Activated CD8-positive, alpha-beta memory T cell treated with anti-CD3 and anti-CD28 coated beads for 36 hours (primary cell): Measurements from ENCODE around the gene BLVRB. TPM values are rescaled to one million over a fixed set of nuclear protein-coding genes. Genes with fewer than 3 reads are reported as not detected.

Experiments used
- CTCF ChIA-PET: fragments of 350-600 bp; sonication (Branson Sonifier 250); formaldehyde crosslinking; loops from one replicate; lab custom pipeline; 2021; ENCODE audit warnings: antibody characterized with exemption; lab: Charles Lee
- POLR2A ChIA-PET: fragments of 350-600 bp; sonication (Branson Sonifier 250); formaldehyde crosslinking; loops from one replicate; lab custom pipeline; 2021; ENCODE audit warnings: antibody characterized with exemption; lab: Charles Lee
- total RNA-seq, 2 experiments: library from RNA; stranded (reverse); gene quantifications; one replicate each; pipeline ENCODE4 v1.2.3, GENCODE V29; 2021

BLVRB gene
- total RNA-seq, 2 experiments from 2014 or later: 16.8 to 18.8 TPM

DNA sequence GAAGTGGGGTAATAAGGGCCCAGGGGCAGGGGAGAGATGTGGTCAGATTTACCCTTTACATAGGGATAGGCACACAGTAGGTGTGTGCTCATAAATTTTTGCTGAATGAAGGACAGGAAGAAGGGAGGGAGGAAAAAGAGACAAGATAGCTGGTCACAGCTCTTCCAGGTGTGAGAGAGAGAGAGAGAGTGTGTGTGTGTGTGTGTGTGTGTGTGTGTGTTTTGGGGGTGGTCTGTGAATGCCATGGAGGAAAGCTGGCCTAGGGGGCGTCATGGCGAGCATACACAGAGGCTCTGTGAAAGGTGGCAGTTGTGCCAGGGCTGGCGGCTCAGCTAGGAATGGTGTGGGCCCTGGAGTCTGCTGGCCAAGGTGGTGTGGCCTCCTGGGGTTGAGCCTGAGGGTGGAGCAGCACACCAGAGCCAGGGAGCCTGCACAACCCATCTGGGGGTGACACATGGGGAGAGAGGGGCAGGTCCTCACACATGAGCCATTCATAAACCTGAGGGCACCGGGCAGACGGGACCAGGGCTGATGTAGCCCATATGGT lies 46.4 kb downstream of the BLVRB start:
- ChIA-PET CTCF (interaction anchor here (1.3 to 3.6 kb wide), 4 partner anchors 8 to 45 kb away, joined by 3 to 27 read pairs (median 18); partner anchors contain the start of genes BLVRB and SERTAD3), POLR2A (no interaction called here)

DNA sequence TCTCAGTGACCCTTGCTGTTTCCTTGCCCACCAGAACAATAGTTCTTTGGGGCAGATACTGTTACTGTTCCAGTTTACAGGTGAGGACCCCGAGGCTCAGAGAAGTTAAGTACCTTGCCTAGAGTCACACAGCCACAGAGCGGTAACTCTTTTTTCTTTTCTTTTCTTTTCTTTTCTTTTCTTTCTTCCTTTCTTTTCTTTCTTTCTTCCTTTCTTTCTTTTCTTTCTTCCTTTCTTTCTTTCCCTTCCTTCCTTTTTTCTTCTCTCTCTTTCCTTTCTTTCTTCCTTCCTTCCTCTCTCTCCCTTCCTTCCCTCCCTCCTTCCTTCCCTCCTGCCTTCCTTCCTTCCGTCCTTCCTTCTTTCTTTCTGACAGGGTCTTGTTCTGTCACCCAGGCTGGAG lies 47.5 kb downstream of the BLVRB start:
- CTCF ChIA-PET: interaction anchor here (1.3 kb wide), 2 partner anchors 14 to 15 kb away, joined by 3 read pairs; no protein-coding TSS in a partner anchor
- POLR2A ChIA-PET: no interaction called here

GRCh38 chr19:40417643-40417981 lies 47.9 kb downstream of the BLVRB start:
- POLR2A ChIA-PET: interaction anchor here (0.6 kb wide), 1 partner anchor 68 kb away, joined by 6 read pairs; no protein-coding TSS in a partner anchor
- CTCF ChIA-PET: interaction anchor here (0.6 to 1.3 kb wide), 2 partner anchors 14 to 209 kb away, joined by 3 read pairs; no protein-coding TSS in a partner anchor

DNA sequence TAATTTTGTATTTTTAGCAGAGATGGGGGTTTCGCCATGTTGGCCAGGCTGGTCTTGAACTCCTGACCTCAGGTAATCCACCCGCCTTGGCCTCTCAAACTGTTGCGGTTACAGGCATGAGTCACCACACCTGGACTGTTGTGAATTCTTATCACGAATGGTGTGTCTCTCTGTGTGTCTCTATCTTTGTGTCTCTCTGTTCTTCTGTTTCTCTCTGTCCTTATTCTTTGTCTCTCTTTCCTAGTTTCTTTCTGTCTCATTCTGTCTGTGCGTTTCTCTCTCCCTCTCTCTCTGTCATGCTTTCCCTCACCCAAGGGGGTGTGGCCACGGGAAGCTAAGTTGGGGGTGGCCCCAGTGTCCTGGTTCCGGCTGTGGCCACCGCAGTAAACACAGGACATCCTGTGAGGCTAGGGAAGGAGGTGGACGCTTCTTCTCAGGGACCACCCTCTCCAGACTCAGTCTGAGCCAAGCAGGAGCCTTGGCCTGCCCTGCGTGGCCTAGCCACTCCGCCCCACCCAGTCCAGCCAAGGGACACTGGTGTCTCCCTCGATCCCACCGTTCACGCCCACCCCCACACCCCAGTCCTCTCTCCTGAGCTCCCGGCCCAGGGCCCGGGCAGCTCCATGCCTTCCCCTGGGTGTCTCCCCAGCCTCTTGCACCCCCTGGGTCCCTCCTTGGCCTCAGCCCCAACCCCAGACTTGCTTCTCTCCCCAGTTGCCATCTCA lies 48.5 kb downstream of the BLVRB start:
- POLR2A ChIA-PET: interaction anchor here (0.6 kb wide), 1 partner anchor 67 kb away, joined by 6 read pairs; no protein-coding TSS in a partner anchor

DNA sequence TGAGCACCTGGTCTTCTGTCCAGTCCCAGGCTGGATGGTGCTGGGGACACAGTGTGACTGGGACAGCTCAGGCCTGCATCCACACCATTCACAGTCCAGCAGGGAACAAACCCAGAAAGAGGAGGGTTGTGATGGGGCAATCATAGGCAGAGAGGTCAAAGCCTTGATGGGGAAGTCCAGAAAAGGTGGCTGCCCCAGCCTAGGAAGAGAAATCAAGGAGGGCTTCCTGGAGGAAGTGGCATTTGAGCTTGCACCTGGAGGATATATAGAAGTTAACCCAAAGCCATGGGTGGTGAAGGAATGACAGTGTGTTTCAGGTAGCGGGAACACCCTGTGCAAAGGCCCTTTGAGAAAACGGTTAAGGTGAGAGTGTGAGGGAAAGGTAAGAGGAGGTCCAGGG lies 49.8 kb downstream of the BLVRB start:
- ChIA-PET POLR2A (interaction anchor here (0.5 kb wide), 1 partner anchor 223 kb away, joined by 7 read pairs; no protein-coding TSS in a partner anchor), CTCF (interaction anchor here (0.8 kb wide), 1 partner anchor 111 kb away, joined by 3 read pairs; no protein-coding TSS in a partner anchor)

More for the DNA sequence above, 48.5 kb downstream of the BLVRB start:
- CTCF ChIA-PET: interaction anchor here (0.6 to 1.3 kb wide), 2 partner anchors 14 to 209 kb away, joined by 3 read pairs; no protein-coding TSS in a partner anchor

DNA sequence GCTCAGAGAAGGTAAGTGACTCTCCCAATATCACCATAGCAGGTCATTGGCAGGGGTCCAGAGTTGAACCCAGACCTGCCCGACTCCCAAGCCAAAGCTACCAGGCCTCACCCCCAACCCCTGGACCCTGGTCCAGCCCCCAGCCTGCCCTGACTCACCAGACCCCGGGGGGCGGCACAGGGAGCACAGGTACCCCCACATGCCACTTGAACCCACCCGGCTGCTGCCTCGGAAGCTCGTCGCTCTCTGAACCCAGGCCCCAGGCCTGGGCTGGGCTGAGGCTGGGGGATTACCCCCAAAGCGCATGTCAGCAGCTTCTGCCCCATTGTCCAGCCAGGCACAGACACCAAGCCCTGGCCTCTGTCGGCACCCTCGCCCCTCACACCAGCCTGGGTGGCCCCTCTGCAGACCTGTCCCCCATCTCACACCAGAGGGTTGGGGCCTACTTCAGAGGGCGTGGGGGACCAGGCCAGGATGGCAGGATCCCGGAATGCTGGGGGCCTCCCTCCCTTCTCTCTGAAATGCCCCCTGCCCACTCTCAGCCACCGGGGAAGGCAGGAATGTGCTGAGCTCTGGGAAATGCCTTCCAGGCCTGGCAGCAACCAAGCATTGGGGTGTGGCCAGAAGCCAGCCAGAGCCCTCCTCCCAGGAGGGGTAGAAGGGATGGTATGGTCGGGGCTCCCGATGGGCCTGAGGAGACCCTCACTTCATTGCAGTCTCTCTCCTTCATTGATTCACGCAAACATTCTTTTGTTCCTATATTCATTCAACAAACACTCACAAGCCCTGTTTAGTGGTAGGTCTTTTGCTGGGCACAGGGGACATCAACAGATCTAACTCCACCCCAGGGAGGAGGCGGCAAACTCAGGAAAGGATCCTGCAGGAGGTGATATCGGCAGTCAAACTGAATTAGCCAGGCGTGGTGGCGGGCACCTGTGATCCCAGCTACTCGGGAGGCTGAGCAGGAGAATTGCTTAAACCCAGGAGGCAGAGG lies 50.7 kb downstream of the BLVRB start:
- CTCF ChIA-PET: interaction anchor here (0.6 kb wide), 1 partner anchor 1077 kb away, joined by 4 read pairs; no protein-coding TSS in a partner anchor
- POLR2A ChIA-PET: interaction anchor here (0.5 kb wide), 1 partner anchor 224 kb away, joined by 7 read pairs; no protein-coding TSS in a partner anchor

- CTCF ChIA-PET: no interaction called here
- POLR2A ChIA-PET: no interaction called here
Measured at GRCh38 chr19:40413291-40413845, 52.2 kb downstream of the BLVRB start, which contains the start of gene PRX. TSS of gene PRX (minus strand) at chr19:40413378. CDS start at chr19:40407932, 5,446 bp downstream.

DNA sequence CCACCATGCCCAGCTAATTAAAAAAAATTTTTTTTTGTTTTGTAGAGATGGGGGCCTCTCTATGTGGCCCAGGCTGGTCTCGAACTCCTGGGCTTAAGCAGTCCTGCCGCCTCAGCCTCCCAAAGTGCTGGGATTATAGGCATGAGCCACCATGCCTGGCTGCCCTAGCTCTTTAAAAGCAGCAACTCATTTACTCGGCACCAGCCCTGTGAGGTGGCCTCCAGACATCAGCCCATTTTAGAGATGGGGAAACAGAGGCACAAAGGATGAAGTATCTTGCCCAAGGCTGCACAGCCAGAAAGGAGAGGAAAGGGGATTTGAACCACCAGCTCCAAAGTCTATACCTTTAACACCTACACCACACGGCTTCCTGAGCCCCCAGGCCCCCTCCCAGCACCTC lies 52.7 kb downstream of the BLVRB start:
- CTCF ChIA-PET: interaction anchor here (2.7 kb wide), 1 partner anchor 7 kb away, joined by 16 read pairs; no protein-coding TSS in a partner anchor
- POLR2A ChIA-PET: interaction anchor here (0.6 kb wide), 1 partner anchor 262 kb away, joined by 4 read pairs; no protein-coding TSS in a partner anchor

GRCh38 chr19:40411958-40412499 lies 53.5 kb downstream of the BLVRB start:
- ChIA-PET CTCF (interaction anchor here (2.7 kb wide), 1 partner anchor 8 kb away, joined by 16 read pairs; no protein-coding TSS in a partner anchor), POLR2A (no interaction called here)

- POLR2A ChIA-PET: no interaction called here
- CTCF ChIA-PET: interaction anchor here (1.2 to 2.7 kb wide), 2 partner anchors 9 to 188 kb away, joined by 4 to 16 read pairs; no protein-coding TSS in a partner anchor
Measured at GRCh38 chr19:40411125-40411842, 54.3 kb downstream of the BLVRB start.

DNA sequence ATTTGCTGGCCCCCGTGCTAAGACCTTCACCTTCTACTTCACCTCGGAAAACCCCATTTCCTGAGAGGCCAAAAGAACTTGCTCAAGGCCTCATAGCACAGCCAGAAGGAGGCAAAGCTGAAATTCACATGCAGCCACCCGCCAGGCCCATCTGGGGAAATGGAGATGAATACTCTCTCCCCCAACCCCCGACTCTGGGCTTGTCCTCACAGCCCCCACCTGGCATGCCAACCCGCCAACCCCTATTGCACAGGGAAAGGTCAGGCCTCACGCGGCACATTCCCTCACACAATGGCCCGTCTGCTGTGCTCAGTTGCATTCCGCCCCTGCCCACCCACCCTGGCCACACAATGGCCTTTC lies 55.5 kb downstream of the BLVRB start:
- CTCF ChIA-PET: interaction anchor here (1.2 kb wide), 1 partner anchor 189 kb away, joined by 4 read pairs; no protein-coding TSS in a partner anchor
- POLR2A ChIA-PET: no interaction called here

- CTCF ChIA-PET: interaction anchor here (0.9 kb wide), 1 partner anchor 23 kb away, joined by 3 read pairs; no protein-coding TSS in a partner anchor
- POLR2A ChIA-PET: interaction anchor here (0.6 kb wide), 1 partner anchor 212 kb away, joined by 3 read pairs; no protein-coding TSS in a partner anchor
Measured at GRCh38 chr19:40408598-40408925, 57.0 kb downstream of the BLVRB start.

- ChIA-PET POLR2A (interaction anchor here (0.6 kb wide), 1 partner anchor 213 kb away, joined by 3 read pairs; no protein-coding TSS in a partner anchor), CTCF (interaction anchor here (0.9 to 2.8 kb wide), 3 partner anchors 13 to 103 kb away, joined by 3 to 12 read pairs (median 4); no protein-coding TSS in a partner anchor)
Measured at GRCh38 chr19:40407714-40408597, 57.6 kb downstream of the BLVRB start.

- CTCF ChIA-PET: interaction anchor here (0.7 to 3.5 kb wide), 7 partner anchors 13 to 288 kb away, joined by 3 to 18 read pairs (median 3); partner anchors contain the start of gene SERTAD1
- POLR2A ChIA-PET: interaction anchor here (0.5 to 1.0 kb wide), 4 partner anchors 40 to 1436 kb away, joined by 3 to 6 read pairs (median 3); partner anchors contain the start of gene SERTAD3
Measured at GRCh38 chr19:40403262-40403984, 62.1 kb downstream of the BLVRB start.

DNA sequence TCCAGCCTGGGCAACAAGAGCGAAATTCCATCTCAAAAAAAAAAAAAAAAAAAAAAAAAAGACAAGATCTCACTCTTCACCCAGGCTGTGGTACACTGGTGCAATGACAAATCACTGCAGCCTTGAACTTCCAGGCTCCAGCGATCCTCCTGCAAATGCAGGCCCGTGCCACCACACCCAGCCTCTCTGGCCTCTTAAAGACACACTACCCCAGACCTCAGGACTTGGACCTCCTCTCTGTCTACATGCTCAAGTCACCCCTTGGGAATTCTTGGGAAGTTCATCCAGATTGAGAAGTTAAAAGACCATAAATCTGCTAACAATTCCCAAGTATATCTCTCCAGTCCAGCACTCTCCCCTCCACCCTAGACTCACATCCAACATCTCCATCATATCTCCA lies 65.0 kb downstream of the BLVRB start:
- ChIA-PET POLR2A (interaction anchor here (0.7 kb wide), 1 partner anchor 20 kb away, joined by 12 read pairs; no protein-coding TSS in a partner anchor), CTCF (no interaction called here)
